IMR-90 (cell line): ENCODE measurements around the gene TPSG1. TPM values are rescaled to one million over a fixed set of nuclear protein-coding genes. Genes with fewer than 3 reads are reported as not detected.

Experiments
- ATAC-seq: fragments of 200-7000 bp; cut with Tn5 transposase; 2 replicates; pipeline ENCODE4 v1.9.1; 2020; ENCODE audit warnings: low read depth, mild to moderate bottlenecking, moderate library complexity
- BruUV-seq: library from RNA; stranded (reverse); fragments of 400-500 nt; replicated peaks from 2 replicates; lab custom pipeline; 2021; lab: Mats Ljungman, UMichigan
- CTCF ChIA-PET: fragments of 300-600 bp; formaldehyde crosslinking; extraction: SDS; loops from one replicate; lab custom pipeline; 2021; ENCODE audit warnings: antibody characterized with exemption; lab: Yijun Ruan, JAX
- POLR2A ChIA-PET: fragments of 300-600 bp; sonication (Branson Sonifier 250); formaldehyde crosslinking; loops from one replicate; lab custom pipeline; 2022; ENCODE audit warnings: antibody characterized with exemption; ENCODE audit not compliant: unreplicated experiment; lab: Charles Lee
- DNase-seq: peaks from one replicate; pipeline ENCODE4 v3.0.0; 2013
- H2AFZ ChIP-seq: replicated peaks from 2 replicates; pipeline ENCODE3; 2013; ENCODE audit warnings: low read length, mild to moderate bottlenecking; ENCODE audit not compliant: poor library complexity
- H2AK5ac ChIP-seq: 2 replicates; pipeline ENCODE4 v1.6.1; 2013; ENCODE audit warnings: low read depth, low read length, inconsistent platforms
- H2AK9ac ChIP-seq: replicated peaks from 2 replicates; pipeline ENCODE3; 2013; ENCODE audit warnings: mild to moderate bottlenecking, low read depth, low read length, moderate library complexity; ENCODE audit not compliant: poor library complexity
- H2BK120ac ChIP-seq: 2 replicates; pipeline ENCODE4 v1.6.1; 2013; ENCODE audit warnings: low read depth, low read length, inconsistent platforms
- H2BK15ac ChIP-seq: 3 replicates; pipeline ENCODE4 v1.6.1; 2013; ENCODE audit warnings: low read depth, low read length, inconsistent platforms
- H2BK20ac ChIP-seq: 2 replicates; pipeline ENCODE4 v1.6.1; 2013; ENCODE audit warnings: low read depth, mild to moderate bottlenecking, inconsistent platforms, low read length, moderate library complexity
- H2BK5ac ChIP-seq: 2 replicates; pipeline ENCODE4 v1.6.1; 2013; ENCODE audit warnings: mild to moderate bottlenecking, low read depth, low read length, inconsistent platforms; ENCODE audit not compliant: poor library complexity, severe bottlenecking
- H3K14ac ChIP-seq: replicated peaks from 2 replicates; pipeline ENCODE4 v1.6.1; 2013; ENCODE audit warnings: low read depth, low read length, inconsistent platforms
- H3K18ac ChIP-seq: 2 replicates; pipeline ENCODE4 v1.6.1; 2013; ENCODE audit warnings: low read depth, low read length, control low read depth
- H3K23ac ChIP-seq: 2 replicates; pipeline ENCODE4 v1.6.1; 2013; ENCODE audit warnings: low read depth, low read length, inconsistent platforms
- H3K27ac ChIP-seq: 2 replicates; pipeline ENCODE4 v1.5.1; 2013; ENCODE audit warnings: mild to moderate bottlenecking, control low read depth, low read length; ENCODE audit not compliant: insufficient read depth
- H3K27me3 ChIP-seq: 2 replicates; pipeline ENCODE4 v1.6.1; 2013; ENCODE audit warnings: low read length; ENCODE audit not compliant: control insufficient read depth, insufficient read depth
- H3K36me3 ChIP-seq: 2 replicates; pipeline ENCODE4 v1.6.1; 2013; ENCODE audit warnings: low read length, mixed read lengths; ENCODE audit not compliant: control insufficient read depth, insufficient read depth
- H3K4ac ChIP-seq: 2 replicates; pipeline ENCODE4 v1.6.1; 2013; ENCODE audit warnings: low read depth, low read length, inconsistent platforms
- H3K4me1 ChIP-seq: 2 replicates; pipeline ENCODE4 v1.6.1; 2013; ENCODE audit warnings: low read length, mixed read lengths; ENCODE audit not compliant: control insufficient read depth, insufficient read depth
- H3K4me2 ChIP-seq: 2 replicates; pipeline ENCODE4 v1.6.1; 2013; ENCODE audit warnings: low read depth, mild to moderate bottlenecking, control low read depth, low read length, moderate library complexity
- H3K4me3 ChIP-seq: 2 replicates; pipeline ENCODE4 v1.5.1; 2013; ENCODE audit warnings: low read depth, mild to moderate bottlenecking, control low read depth, low read length, moderate library complexity; ENCODE audit not compliant: insufficient read depth
- H3K56ac ChIP-seq: 2 replicates; pipeline ENCODE4 v1.6.1; 2013; ENCODE audit warnings: low read length, inconsistent platforms; ENCODE audit not compliant: insufficient read depth; ENCODE audit errors: extremely low read depth
- H3K79me1 ChIP-seq, 2 experiments: 2 replicates each; pipeline ENCODE4 v1.6.1; 2013; ENCODE audit warnings: low read length in 2 of 2, inconsistent platforms in 1 of 2, low read depth in 1 of 2
- H3K9ac ChIP-seq: 2 replicates; pipeline ENCODE4 v1.6.1; 2013; ENCODE audit warnings: low read depth, low read length, control low read depth
- H3K9me1 ChIP-seq: 2 replicates; pipeline ENCODE4 v1.6.1; 2013; ENCODE audit warnings: low read length, inconsistent platforms; ENCODE audit not compliant: insufficient read depth
- H3K9me3 ChIP-seq: 2 replicates; pipeline ENCODE4 v1.6.1; 2013; ENCODE audit warnings: low read length; ENCODE audit not compliant: control insufficient read depth, insufficient read depth
- H4K20me1 ChIP-seq: 2 replicates; pipeline ENCODE4 v1.6.1; 2013; ENCODE audit warnings: low read length, inconsistent platforms; ENCODE audit not compliant: insufficient read depth
- H4K5ac ChIP-seq: 2 replicates; pipeline ENCODE4 v1.6.1; 2013; ENCODE audit warnings: mild to moderate bottlenecking, low read depth, low read length, control low read depth
- H4K8ac ChIP-seq, 2 experiments: 2 replicates each; pipeline ENCODE4 v1.6.1; 2013; ENCODE audit warnings: low read depth in 2 of 2, low read length in 2 of 2, control low read depth in 1 of 2, inconsistent platforms in 1 of 2
- H4K91ac ChIP-seq: 2 replicates; pipeline ENCODE4 v1.6.1; 2013; ENCODE audit warnings: low read depth, low read length, inconsistent platforms; ENCODE audit not compliant: insufficient read depth
- CEBPB ChIP-seq: IDR thresholded peaks from 2 replicates; pipeline ENCODE4 v1.6.1; 2012; ENCODE audit warnings: low read depth, low read length, improper control_type of control experiment
- CHD1 ChIP-seq: IDR thresholded peaks from 2 replicates; pipeline ENCODE4 v1.6.1; 2012; ENCODE audit warnings: low read depth, low read length, improper control_type of control experiment
- MAFK ChIP-seq: IDR thresholded peaks from 2 replicates; pipeline ENCODE4 v1.6.1; 2012; ENCODE audit warnings: low read depth, low read length, improper control_type of control experiment
- MAZ ChIP-seq: IDR thresholded peaks from 2 replicates; pipeline ENCODE4 v1.6.1; 2012; ENCODE audit warnings: low read depth, mild to moderate bottlenecking, low read length, improper control_type of control experiment, moderate library complexity, borderline replicate concordance
- POLR2A ChIP-seq: IDR thresholded peaks from 2 replicates; pipeline ENCODE4 v1.6.1; 2012; ENCODE audit warnings: mild to moderate bottlenecking, low read depth, low read length
- RAD21 ChIP-seq: IDR thresholded peaks from 2 replicates; pipeline ENCODE4 v1.6.1; 2012; ENCODE audit warnings: low read length, improper control_type of control experiment
- RCOR1 ChIP-seq: IDR thresholded peaks from 2 replicates; pipeline ENCODE4 v1.6.1; 2012; ENCODE audit warnings: mild to moderate bottlenecking, low read length, improper control_type of control experiment; ENCODE audit not compliant: insufficient replicate concordance
- RFX5 ChIP-seq: IDR thresholded peaks from 2 replicates; pipeline ENCODE4 v1.8.0; 2012; ENCODE audit warnings: low read depth, mild to moderate bottlenecking, low read length, moderate library complexity
- SMC3 ChIP-seq: fragments of 150-350 bp; IDR thresholded peaks from 2 replicates; pipeline ENCODE4 v1.6.1; 2016; ENCODE audit warnings: low read depth, mild to moderate bottlenecking, antibody characterized with exemption, low read length, moderate library complexity
- USF2 ChIP-seq: fragments of 150-350 bp; IDR thresholded peaks from 2 replicates; pipeline ENCODE4 v1.6.1; 2017; ENCODE audit warnings: mild to moderate bottlenecking, antibody characterized with exemption, low read length, low read depth
- WGBS, 2 experiments: methylation state at CpG; one replicate each; pipeline versions ENCODE4 v1.1.5 to v1.1.7; 2013; ENCODE audit warnings: missing lambda C conversion rate in 2 of 2; ENCODE audit not compliant: insufficient read length in 1 of 2; ENCODE audit errors: extremely low coverage in 2 of 2; 5-methylcytosine and 5-hydroxymethylcytosine counted together
- dilution Hi-C: fragments of 300-500 bp; cut with HindIII; formaldehyde crosslinking; loops from one replicate; pipeline ENCODE4 v1.14.3; 2018; ENCODE audit warnings: low sequenced_read_pairs; ENCODE audit not compliant: unreplicated experiment
- in situ Hi-C: fragments of 300-500 bp; cut with MboI; formaldehyde crosslinking; loops from 3 replicates; pipeline ENCODE4 v1.14.3; 2019; ENCODE audit warnings: low sequenced_read_pairs, inconsistent platforms, mixed read lengths
- intact Hi-C: fragments of 100-400 bp; cut with micrococcal nuclease; formaldehyde crosslinking; loops from 2 replicates; pipeline ENCODE4 v1.10.0; 2022
- polyA plus RNA-seq, 3 experiments: library from polyadenylated mRNA; depleted of rRNA; stranded (reverse); fragments of >200 nt; gene quantifications; 2 replicates each; pipeline ENCODE4 v1.2.3, GENCODE V29; 2012; ENCODE audit warnings: low replicate concordance in 1 of 3
- total RNA-seq: library from RNA; depleted of rRNA; stranded (reverse); fragments of >200 nt; gene quantifications from 2 replicates; pipeline ENCODE4 v1.2.3, GENCODE V29; 2012
- TF ChIP-seq, protein P1 (sequence below): conservative IDR thresholded peaks from 2 replicates; pipeline ENCODE4 v1.5.1; 2012; ENCODE audit warnings: mild to moderate bottlenecking, low read depth, low read length, improper control_type of control experiment

Gene TPSG1
- total and polyA plus RNA-seq, 2 of the 4 experiments (the other 2 are of a cell fraction), result not detected

DNA sequence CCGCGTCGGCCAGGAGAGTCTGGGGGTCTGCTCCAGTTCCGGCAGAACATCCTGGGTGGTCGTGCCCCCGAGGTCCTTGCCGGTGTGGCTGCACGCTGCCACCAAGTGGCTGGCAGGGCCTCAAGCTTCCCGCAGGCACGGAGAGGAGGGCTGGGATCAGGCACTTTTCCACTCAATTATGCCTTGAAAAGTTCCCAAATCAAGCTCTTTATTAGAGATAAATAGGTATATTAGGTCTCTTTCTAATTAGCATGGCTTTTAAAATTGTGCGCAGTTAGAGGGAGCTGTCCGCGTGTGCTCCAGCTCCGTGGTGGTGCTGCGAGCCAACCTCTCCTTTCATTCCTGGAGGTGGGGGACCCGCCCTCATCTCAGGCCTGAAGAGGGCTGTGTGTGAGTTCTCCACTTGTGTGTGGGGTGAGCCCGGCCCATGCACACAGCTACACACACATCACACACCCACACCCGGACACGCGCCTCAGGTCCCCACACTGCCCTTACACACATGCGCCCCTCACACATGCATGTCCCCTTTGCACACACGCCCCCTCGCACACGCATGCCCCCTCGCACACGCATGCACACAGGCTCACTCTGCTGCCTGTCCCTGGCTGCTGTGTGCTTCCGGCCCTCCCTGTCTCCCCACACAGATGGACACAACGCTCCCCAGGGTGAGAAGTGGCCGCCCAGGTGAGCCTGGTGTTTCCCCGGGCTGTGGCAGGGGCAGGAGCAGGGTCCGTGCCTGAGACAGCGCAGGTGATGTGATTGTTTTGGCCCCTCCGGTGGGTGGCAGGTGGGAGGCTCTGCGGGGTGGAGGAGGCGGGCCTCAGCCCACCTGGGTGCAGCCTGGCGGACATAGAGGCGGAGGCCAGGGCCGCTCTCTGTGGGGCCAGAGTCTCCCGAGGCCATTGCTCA, 43.4 kb downstream of the TPSG1 start:
- Histone ChIP-seq H3K4me2 (peak overlapping the region; percentile 5; the same call in 1 of the 2 replicates), H3K9ac (0 out of 2 replicates have a peak overlapping the region, but pooled peaks have one; percentile 7), H2AK9ac (peak overlapping the region; percentile 93), H3K27me3 (no peaks in the 10 kb centered on the region), H2BK120ac (peak overlapping the region; percentile 88), H2AFZ (peak overlapping the region; percentile 89), H3K4ac (peak overlapping the region; percentile 90), H3K18ac (peak overlapping the region; percentile 67), H4K20me1 (no peaks in the 10 kb centered on the region; the same call in 1 of the 2 replicates), H2BK5ac (peak overlapping the region; percentile 68), H3K56ac (no peak overlapping the region; the same call in 1 of the 2 replicates), H3K4me1 (peaks cover 18% of the 10 kb centered on the region), H2BK15ac (peak overlapping the region; percentile 83; the same call in 2 of the 3 replicates), H3K9me1 (peaks cover 8% of the 10 kb centered on the region), H4K91ac (peak overlapping the region; percentile 93), H3K9me3 (no peaks in the 10 kb centered on the region), H3K27ac (peak overlapping the region; percentile 53), H3K23ac (no peak overlapping the region), H4K5ac (peak overlapping the region; percentile 65), H3K36me3 (no peaks in the 10 kb centered on the region), H3K79me1 (no peaks in the 10 kb centered on the region; a peak in 1 of 4 replicates), H4K8ac (peak overlapping the region; percentile 80 to 92), H3K4me3 (no peak overlapping the region), H2AK5ac (peak overlapping the region; percentile 98), H3K14ac (peak overlapping the region; percentile 68; the same call in 1 of the 2 replicates), H2BK20ac (peak overlapping the region; percentile 87)
- ChIA-PET POLR2A (no interaction called here), CTCF (interaction anchor here (1.6 kb wide), 1 partner anchor 12 kb away, joined by 4 read pairs; no protein-coding TSS in a partner anchor)
- DNase-seq (no peak), ATAC-seq (no peak)
- WGBS, 2 experiments, result 49% methylated on average over 16 of the region's 39 CpGs; no CpG with 5 or more reads in 1 of the 2 experiments
- TF ChIP-seq RAD21, result peak; percentile 32; the same call in 1 of the 2 replicates
- TF ChIP-seq CHD1, result no peak
- no peak for TF ChIP-seq MAFK
- TF ChIP-seq CEBPB, result no peak
- TF ChIP-seq SMC3, result no peak
- no peak for TF ChIP-seq RCOR1
- TF ChIP-seq MAZ, result no peak
- TF ChIP-seq, protein P1, sequence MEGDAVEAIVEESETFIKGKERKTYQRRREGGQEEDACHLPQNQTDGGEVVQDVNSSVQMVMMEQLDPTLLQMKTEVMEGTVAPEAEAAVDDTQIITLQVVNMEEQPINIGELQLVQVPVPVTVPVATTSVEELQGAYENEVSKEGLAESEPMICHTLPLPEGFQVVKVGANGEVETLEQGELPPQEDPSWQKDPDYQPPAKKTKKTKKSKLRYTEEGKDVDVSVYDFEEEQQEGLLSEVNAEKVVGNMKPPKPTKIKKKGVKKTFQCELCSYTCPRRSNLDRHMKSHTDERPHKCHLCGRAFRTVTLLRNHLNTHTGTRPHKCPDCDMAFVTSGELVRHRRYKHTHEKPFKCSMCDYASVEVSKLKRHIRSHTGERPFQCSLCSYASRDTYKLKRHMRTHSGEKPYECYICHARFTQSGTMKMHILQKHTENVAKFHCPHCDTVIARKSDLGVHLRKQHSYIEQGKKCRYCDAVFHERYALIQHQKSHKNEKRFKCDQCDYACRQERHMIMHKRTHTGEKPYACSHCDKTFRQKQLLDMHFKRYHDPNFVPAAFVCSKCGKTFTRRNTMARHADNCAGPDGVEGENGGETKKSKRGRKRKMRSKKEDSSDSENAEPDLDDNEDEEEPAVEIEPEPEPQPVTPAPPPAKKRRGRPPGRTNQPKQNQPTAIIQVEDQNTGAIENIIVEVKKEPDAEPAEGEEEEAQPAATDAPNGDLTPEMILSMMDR, result peak; percentile 36
- no peak for TF ChIP-seq USF2
- TF ChIP-seq RFX5, result no peak
- TF ChIP-seq POLR2A, result no peak
- BruUV-seq, result no TSS peak
- intact Hi-C loops (no loop called here), dilution Hi-C loops (no loop called here), in situ Hi-C loops (no loop called here)
